Measurements from ENCODE around the gene TSPEAR.

GRCh38 chr21:44533891-44534627, 177.3 kb downstream of the TSPEAR start:
- TF ChIP-seq, protein P1, sequence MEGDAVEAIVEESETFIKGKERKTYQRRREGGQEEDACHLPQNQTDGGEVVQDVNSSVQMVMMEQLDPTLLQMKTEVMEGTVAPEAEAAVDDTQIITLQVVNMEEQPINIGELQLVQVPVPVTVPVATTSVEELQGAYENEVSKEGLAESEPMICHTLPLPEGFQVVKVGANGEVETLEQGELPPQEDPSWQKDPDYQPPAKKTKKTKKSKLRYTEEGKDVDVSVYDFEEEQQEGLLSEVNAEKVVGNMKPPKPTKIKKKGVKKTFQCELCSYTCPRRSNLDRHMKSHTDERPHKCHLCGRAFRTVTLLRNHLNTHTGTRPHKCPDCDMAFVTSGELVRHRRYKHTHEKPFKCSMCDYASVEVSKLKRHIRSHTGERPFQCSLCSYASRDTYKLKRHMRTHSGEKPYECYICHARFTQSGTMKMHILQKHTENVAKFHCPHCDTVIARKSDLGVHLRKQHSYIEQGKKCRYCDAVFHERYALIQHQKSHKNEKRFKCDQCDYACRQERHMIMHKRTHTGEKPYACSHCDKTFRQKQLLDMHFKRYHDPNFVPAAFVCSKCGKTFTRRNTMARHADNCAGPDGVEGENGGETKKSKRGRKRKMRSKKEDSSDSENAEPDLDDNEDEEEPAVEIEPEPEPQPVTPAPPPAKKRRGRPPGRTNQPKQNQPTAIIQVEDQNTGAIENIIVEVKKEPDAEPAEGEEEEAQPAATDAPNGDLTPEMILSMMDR (IDR thresholded peaks at IDR 0.05; ENCODE audit: low read depth, low read length, poor library complexity, severe bottlenecking): no peak
- TF ChIP-seq EZH2phosphoT487 (IDR thresholded peaks at IDR 0.05; ENCODE audit: borderline replicate concordance, low read length): no peak

All from DOHH2 (cell line).